Adrenal gland (tissue), 5 donors: Measurements from ENCODE around the gene MEF2C.

ENCODE experiments used
- CTCF ChIP-seq, 6 experiments: fragments of 450-650 bp in 4 of 6; fragments of 200-600 bp in 2 of 6; sonication (generic) in 1 of 6; IDR thresholded peaks; 1 replicate in 5 of 6; 2 replicates in 1 of 6; pipeline versions ENCODE4 v1.5.1 to v1.8.0; 2016 to 2021; ENCODE audit warnings: antibody characterized with exemption in 6 of 6, mild to moderate bottlenecking in 2 of 6, moderate library complexity in 1 of 6
- POLR2A ChIP-seq, 2 donors: fragments of 450-650 bp; IDR thresholded peaks; one replicate each; pipeline ENCODE4 v1.6.1; 2017; ENCODE audit warnings: antibody characterized with exemption in 2 of 2, mild to moderate bottlenecking in 2 of 2, moderate library complexity in 1 of 2
- donor health status: DM: no; HTN: no; CAD: no.

GRCh38 chr5:88888291-88888690 lies 5.3 kb upstream of the MEF2C start:
- TF ChIP-seq CTCF (IDR thresholded peaks at IDR 0.05): no peak
- no peak for TF ChIP-seq POLR2A (IDR thresholded peaks at IDR 0.05)
